HCT116 (cell line): Measurements from ENCODE around the gene ELF5. TPM values are rescaled to one million over a fixed set of nuclear protein-coding genes. Genes with fewer than 3 reads are reported as not detected.
A peak's percentile ranks its signal among the peaks of the same experiment; 100 is the strongest.

Experiments used
- ATAC-seq: fragments of 200-7000 bp; cut with Tn5 transposase; 2 replicates; pipeline ENCODE4 v1.9.1; 2020; ENCODE audit warnings: mild to moderate bottlenecking, moderate library complexity
- BruUV-seq: library from RNA; stranded (reverse); fragments of 400-500 nt; replicated peaks from 2 replicates; lab custom pipeline; 2021; lab: Mats Ljungman, UMichigan
- CTCF ChIA-PET: fragments of 300-600 bp; sonication (Branson Sonifier 250); formaldehyde crosslinking; loops from one replicate; lab custom pipeline; 2021; ENCODE audit warnings: antibody characterized with exemption; lab: Charles Lee
- POLR2A ChIA-PET: fragments of 300-600, 350-600 bp; sonication (Branson Sonifier 250); formaldehyde crosslinking; loops from one replicate; lab custom pipeline; 2021; ENCODE audit warnings: antibody characterized with exemption; lab: Charles Lee
- RAD21 ChIA-PET, 2 experiments: fragments of 300-600 bp; sonication (Branson Sonifier 250); formaldehyde crosslinking; loops; one replicate each; lab custom pipeline; 2023; ENCODE audit warnings: low total read pairs in 2 of 2; ENCODE audit not compliant: uncharacterized antibody in 2 of 2, unreplicated experiment in 2 of 2, low non-redundant PET in 1 of 2; lab: Charles Lee
- DNase-seq: peaks from one replicate; pipeline ENCODE4 v3.0.0-alpha.2; 2010; ENCODE audit warnings: low read depth, low spot score
- H2AFZ ChIP-seq: fragments of 200-600 bp; shearing (Covaris generic), sonication (generic); 2 replicates; pipeline ENCODE4 v1.6.1; 2017; ENCODE audit warnings: low read depth, mixed run types, mixed read lengths, antibody characterized with exemption, low read length; ENCODE audit not compliant: poor library complexity, severe bottlenecking
- H3K27ac ChIP-seq: 2 replicates; pipeline ENCODE4 v1.5.1; 2012; ENCODE audit warnings: low read depth, low read length
- H3K27me3 ChIP-seq: fragments of 200-600 bp; sonication (generic); 2 replicates; pipeline ENCODE4 v1.6.1; 2016; ENCODE audit warnings: mixed run types, low read length, mixed read lengths; ENCODE audit not compliant: insufficient read depth
- H3K36me3 ChIP-seq, 2 experiments: fragments of 200-500 bp in 1 of 2; fragments of 200-600 bp in 1 of 2; sonication (Bioruptor generic) in 1 of 2; sonication (generic) in 1 of 2; 2 replicates each; pipeline versions ENCODE4 v1.5.1 to v1.6.1; 2014 to 2016; ENCODE audit warnings: low read length in 2 of 2, inconsistent platforms in 1 of 2, mixed read lengths in 1 of 2, mixed run types in 1 of 2; ENCODE audit not compliant: insufficient read depth in 2 of 2, control insufficient read depth in 1 of 2
- H3K4me1 ChIP-seq, 2 experiments: fragments of 200-600 bp in 1 of 2; sonication (generic) in 1 of 2; 2 replicates each; pipeline versions ENCODE4 v1.5.1 to v1.6.1; 2012 to 2017; ENCODE audit warnings: low read length in 2 of 2, inconsistent platforms in 1 of 2, mild to moderate bottlenecking in 1 of 2, mixed read lengths in 1 of 2, mixed run types in 1 of 2, moderate library complexity in 1 of 2; ENCODE audit not compliant: insufficient read depth in 2 of 2, control insufficient read depth in 1 of 2
- H3K4me2 ChIP-seq: fragments of 200-600 bp; sonication (generic); 2 replicates; pipeline ENCODE4 v1.6.1; 2017; ENCODE audit warnings: mixed run types, low read length, mixed read lengths
- H3K4me3 ChIP-seq, 2 experiments: fragments of 200-600 bp in 1 of 2; sonication (generic) in 1 of 2; replicated peaks in 1 of 2; 2 replicates each; pipeline ENCODE4 v1.5.1; 2011 to 2016; ENCODE audit warnings: low read length in 2 of 2, control low read depth in 1 of 2, low read depth in 1 of 2, mild to moderate bottlenecking in 1 of 2, mixed read lengths in 1 of 2, mixed run types in 1 of 2
- H3K79me2 ChIP-seq: fragments of 200-600 bp; sonication (generic); 2 replicates; pipeline ENCODE4 v1.6.1; 2017; ENCODE audit warnings: mild to moderate bottlenecking, mixed run types, low read length, moderate library complexity, mixed read lengths; ENCODE audit not compliant: insufficient read depth
- H3K9ac ChIP-seq: fragments of 200-600 bp; sonication (generic); 2 replicates; pipeline ENCODE4 v1.6.1; 2016; ENCODE audit warnings: low read length, mixed read lengths
- H3K9me2 ChIP-seq: fragments of 200-600 bp; sonication (generic), shearing (Covaris generic); 2 replicates; pipeline ENCODE4 v1.6.1; 2017; ENCODE audit warnings: mixed run types, mild to moderate bottlenecking, moderate library complexity; ENCODE audit not compliant: insufficient read depth
- H3K9me3 ChIP-seq, 2 experiments: fragments of 200-500 bp in 1 of 2; fragments of 200-600 bp in 1 of 2; sonication (Bioruptor generic) in 1 of 2; sonication (generic) in 1 of 2; 2 replicates each; pipeline ENCODE4 v1.6.1; 2014 to 2017; ENCODE audit warnings: low read length in 2 of 2, mixed read lengths in 2 of 2, inconsistent platforms in 1 of 2, low read depth in 1 of 2, mild to moderate bottlenecking in 1 of 2, mixed run types in 1 of 2, moderate library complexity in 1 of 2; ENCODE audit not compliant: control insufficient read depth in 1 of 2, insufficient read depth in 1 of 2
- H4K20me1 ChIP-seq: fragments of 200-600 bp; sonication (generic), shearing (Covaris generic); 2 replicates; pipeline ENCODE4 v1.6.1; 2017; ENCODE audit warnings: mixed run types, mild to moderate bottlenecking, moderate library complexity; ENCODE audit not compliant: insufficient read depth
- CBX3 ChIP-seq: IDR thresholded peaks from 2 replicates; pipeline ENCODE4 v1.6.1; 2012; ENCODE audit warnings: low read depth
- EGR1 ChIP-seq: IDR thresholded peaks from 2 replicates; pipeline ENCODE4 v1.6.1; 2012; ENCODE audit warnings: low read depth
- ELF1 ChIP-seq: IDR thresholded peaks from 2 replicates; pipeline ENCODE4 v1.6.1; 2012; ENCODE audit warnings: low read depth, borderline replicate concordance
- FOSL1 ChIP-seq: IDR thresholded peaks from 2 replicates; pipeline ENCODE4 v1.6.1; 2012; ENCODE audit warnings: low read depth
- JUND ChIP-seq: IDR thresholded peaks from 2 replicates; pipeline ENCODE4 v1.6.1; 2012
- POLR2A ChIP-seq: IDR thresholded peaks from 2 replicates; pipeline ENCODE4 v1.7.0; 2011; ENCODE audit warnings: borderline replicate concordance; ENCODE audit not compliant: insufficient read depth, insufficient read length; ENCODE audit errors: extremely low read depth
- POLR2AphosphoS5 ChIP-seq: IDR thresholded peaks from 2 replicates; pipeline ENCODE4 v1.6.1; 2011; ENCODE audit warnings: mild to moderate bottlenecking, low read depth, low read length, moderate library complexity
- RAD21 ChIP-seq: IDR thresholded peaks from 2 replicates; pipeline ENCODE4 v1.6.1; 2012; ENCODE audit warnings: low read depth, mild to moderate bottlenecking
- YY1 ChIP-seq: IDR thresholded peaks from 2 replicates; pipeline ENCODE4 v1.6.1; 2011; ENCODE audit warnings: low read length, low read depth, moderate library complexity, mild to moderate bottlenecking; ENCODE audit not compliant: insufficient replicate concordance; ENCODE audit errors: extremely low read depth
- ZBTB33 ChIP-seq: IDR thresholded peaks from 2 replicates; pipeline ENCODE4 v1.6.1; 2011; ENCODE audit warnings: mild to moderate bottlenecking, low read length, moderate library complexity; ENCODE audit not compliant: insufficient replicate concordance; ENCODE audit errors: extremely low read depth
- ZFX ChIP-seq: fragments of 450-650 bp; IDR thresholded peaks from 2 replicates; pipeline ENCODE4 v1.6.1; 2017
- intact Hi-C: fragments of 100-400 bp; cut with micrococcal nuclease; formaldehyde crosslinking; loops from 2 replicates; pipeline ENCODE4 v1.10.0; 2022
- total RNA-seq: library from RNA; stranded (reverse); gene quantifications from one replicate; pipeline ENCODE4 v1.2.1, GENCODE V29; 2021; ENCODE audit not compliant: unreplicated experiment
- TF ChIP-seq, protein P1 (sequence below): IDR thresholded peaks from 2 replicates; pipeline ENCODE4 v1.6.1; 2012; ENCODE audit warnings: low read depth

ELF5 gene
- total RNA-seq, 1 experiment from 2014 or later = 0.32 TPM

DNA sequence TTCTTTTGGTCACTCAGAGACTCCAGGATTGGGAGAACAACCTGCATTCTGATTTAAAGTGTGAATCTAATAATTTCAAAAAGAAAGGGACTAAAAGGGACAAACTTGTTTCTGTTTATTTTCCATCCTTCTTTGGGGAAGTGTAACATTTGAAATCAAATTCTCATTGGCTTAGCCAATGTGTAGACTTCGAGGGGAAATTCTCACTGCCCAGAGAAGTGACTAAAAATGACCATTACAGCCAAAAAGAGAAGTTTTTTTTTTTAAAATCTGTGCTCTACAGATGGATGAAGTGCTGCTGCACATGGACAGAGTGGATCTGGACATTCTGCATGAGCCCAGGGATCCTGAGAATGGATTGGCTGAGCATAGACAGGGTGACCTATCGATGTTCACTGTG is 49.4 kb upstream of the ELF5 start:
- H3K4me1 ChIP-seq = peaks cover 14 to 40% of the 10 kb centered on the region in 2 experiments
- BruUV-seq = no TSS peak
- H4K20me1 ChIP-seq = no peaks in the 10 kb centered on the region
- no peaks in the 10 kb centered on the region for H3K9me3 ChIP-seq
- no peak overlapping the region for H3K4me2 ChIP-seq
- RAD21 ChIA-PET = interaction anchor here in 1 of 2 experiments (0.7 kb wide), 1 partner anchor 223 kb away, joined by 4 read pairs; no protein-coding TSS in a partner anchor
- CTCF ChIA-PET = interaction anchor here (1.6 kb wide), 1 partner anchor 50 kb away, joined by 3 read pairs; no protein-coding TSS in a partner anchor
- intact Hi-C loops = no loop called here
- H3K9ac ChIP-seq = no peak overlapping the region
- no peaks in the 10 kb centered on the region for H3K9me2 ChIP-seq
- POLR2A ChIA-PET = no interaction called here
- no peak overlapping the region for H3K4me3 ChIP-seq
- no peak for ATAC-seq
- no peak overlapping the region for H2AFZ ChIP-seq
- no peaks in the 10 kb centered on the region for H3K79me2 ChIP-seq
- no peak for DNase-seq
- H3K27ac ChIP-seq = no peak overlapping the region
- H3K27me3 ChIP-seq = no peaks in the 10 kb centered on the region
- no peaks in the 10 kb centered on the region for H3K36me3 ChIP-seq
- TF ChIP-seq POLR2A = no peak
- TF ChIP-seq EGR1 = no peak
- no peak for TF ChIP-seq FOSL1
- TF ChIP-seq ZBTB33 = no peak
- TF ChIP-seq RAD21 = no peak
- TF ChIP-seq YY1 = no peak
- TF ChIP-seq ELF1 = no peak

DNA sequence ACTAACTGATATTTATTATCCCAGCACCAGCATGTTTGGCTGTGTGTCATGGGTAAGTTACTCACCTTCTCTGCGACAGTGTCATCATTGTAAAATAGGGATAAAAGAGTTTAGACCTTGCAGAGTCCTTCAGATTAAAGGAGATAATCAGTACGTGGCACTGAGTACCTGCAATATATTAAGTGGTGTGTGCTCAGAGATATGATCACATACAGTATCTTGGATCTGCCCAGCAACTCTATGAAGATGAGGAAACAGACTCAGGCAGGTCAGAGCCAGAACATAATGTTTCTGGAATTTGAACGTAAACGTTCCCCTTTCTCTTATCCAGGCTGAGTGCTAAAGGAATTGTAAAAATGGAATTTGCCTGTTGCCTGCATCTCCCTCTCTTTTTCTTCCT is 46.9 kb upstream of the ELF5 start:
- H3K9ac ChIP-seq = no peak overlapping the region
- ChIA-PET POLR2A (no interaction called here), RAD21 (no interaction called here), CTCF (interaction anchor here (1.0 kb wide), 1 partner anchor 25 kb away, joined by 3 read pairs; no protein-coding TSS in a partner anchor)
- BruUV-seq = no TSS peak
- H2AFZ ChIP-seq = peak overlapping the region; percentile 65
- intact Hi-C loops = no loop called here
- no peaks in the 10 kb centered on the region for H3K79me2 ChIP-seq
- H3K27ac ChIP-seq = no peak overlapping the region
- no peak for DNase-seq
- no peaks in the 10 kb centered on the region for H3K9me3 ChIP-seq
- no peak overlapping the region for H3K4me3 ChIP-seq
- H4K20me1 ChIP-seq = no peaks in the 10 kb centered on the region
- ATAC-seq = no peak
- H3K9me2 ChIP-seq = no peaks in the 10 kb centered on the region
- peaks cover 14 to 40% of the 10 kb centered on the region in 2 experiments for H3K4me1 ChIP-seq
- H3K36me3 ChIP-seq = no peaks in the 10 kb centered on the region
- no peaks in the 10 kb centered on the region for H3K27me3 ChIP-seq
- H3K4me2 ChIP-seq = no peak overlapping the region
- TF ChIP-seq JUND (no peak), ELF1 (no peak), POLR2AphosphoS5 (no peak), CBX3 (no peak), ZBTB33 (no peak), FOSL1 (no peak), EGR1 (no peak), ZFX (no peak)
- TF ChIP-seq, protein P1, sequence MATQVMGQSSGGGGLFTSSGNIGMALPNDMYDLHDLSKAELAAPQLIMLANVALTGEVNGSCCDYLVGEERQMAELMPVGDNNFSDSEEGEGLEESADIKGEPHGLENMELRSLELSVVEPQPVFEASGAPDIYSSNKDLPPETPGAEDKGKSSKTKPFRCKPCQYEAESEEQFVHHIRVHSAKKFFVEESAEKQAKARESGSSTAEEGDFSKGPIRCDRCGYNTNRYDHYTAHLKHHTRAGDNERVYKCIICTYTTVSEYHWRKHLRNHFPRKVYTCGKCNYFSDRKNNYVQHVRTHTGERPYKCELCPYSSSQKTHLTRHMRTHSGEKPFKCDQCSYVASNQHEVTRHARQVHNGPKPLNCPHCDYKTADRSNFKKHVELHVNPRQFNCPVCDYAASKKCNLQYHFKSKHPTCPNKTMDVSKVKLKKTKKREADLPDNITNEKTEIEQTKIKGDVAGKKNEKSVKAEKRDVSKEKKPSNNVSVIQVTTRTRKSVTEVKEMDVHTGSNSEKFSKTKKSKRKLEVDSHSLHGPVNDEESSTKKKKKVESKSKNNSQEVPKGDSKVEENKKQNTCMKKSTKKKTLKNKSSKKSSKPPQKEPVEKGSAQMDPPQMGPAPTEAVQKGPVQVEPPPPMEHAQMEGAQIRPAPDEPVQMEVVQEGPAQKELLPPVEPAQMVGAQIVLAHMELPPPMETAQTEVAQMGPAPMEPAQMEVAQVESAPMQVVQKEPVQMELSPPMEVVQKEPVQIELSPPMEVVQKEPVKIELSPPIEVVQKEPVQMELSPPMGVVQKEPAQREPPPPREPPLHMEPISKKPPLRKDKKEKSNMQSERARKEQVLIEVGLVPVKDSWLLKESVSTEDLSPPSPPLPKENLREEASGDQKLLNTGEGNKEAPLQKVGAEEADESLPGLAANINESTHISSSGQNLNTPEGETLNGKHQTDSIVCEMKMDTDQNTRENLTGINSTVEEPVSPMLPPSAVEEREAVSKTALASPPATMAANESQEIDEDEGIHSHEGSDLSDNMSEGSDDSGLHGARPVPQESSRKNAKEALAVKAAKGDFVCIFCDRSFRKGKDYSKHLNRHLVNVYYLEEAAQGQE = no peak
